Endodermal cell (in vitro differentiated cells): Measurements from ENCODE around the gene RSPRY1. TPM values are rescaled to one million over a fixed set of nuclear protein-coding genes. Genes with fewer than 3 reads are reported as not detected.

Source experiments
- DNase-seq: peaks from one replicate; pipeline ENCODE4 v3.0.0-alpha.2; 2017
- H3K27ac ChIP-seq: 2 replicates; pipeline ENCODE4 v1.5.1; 2013; ENCODE audit warnings: mild to moderate bottlenecking, low read depth, low read length, moderate library complexity
- H3K27me3 ChIP-seq: 2 replicates; pipeline ENCODE4 v1.6.1; 2013; ENCODE audit warnings: mild to moderate bottlenecking, low read length, moderate library complexity; ENCODE audit not compliant: insufficient read depth, control insufficient read depth, poor library complexity, severe bottlenecking
- H3K36me3 ChIP-seq: 2 replicates; pipeline ENCODE4 v1.7.0; 2013; ENCODE audit warnings: mild to moderate bottlenecking, low read length, moderate library complexity; ENCODE audit not compliant: control insufficient read depth, insufficient read depth
- H3K4me1 ChIP-seq: one replicate; pipeline ENCODE4 v1.7.0; 2013; ENCODE audit warnings: low read length; ENCODE audit not compliant: control insufficient read depth, insufficient read depth
- H3K4me3 ChIP-seq: 2 replicates; pipeline ENCODE4 v1.5.1; 2013; ENCODE audit warnings: mild to moderate bottlenecking, low read length, moderate library complexity
- H3K9ac ChIP-seq: 2 replicates; pipeline ENCODE4 v1.6.1; 2013; ENCODE audit warnings: mild to moderate bottlenecking, low read length, moderate library complexity; ENCODE audit not compliant: poor library complexity, severe bottlenecking; ENCODE audit errors: extremely low read depth
- H3K9me3 ChIP-seq: 2 replicates; pipeline ENCODE4 v1.6.1; 2013; ENCODE audit warnings: mild to moderate bottlenecking, low read length, moderate library complexity; ENCODE audit not compliant: control insufficient read depth
- H3K27ac Mint-ChIP-seq: 2 replicates; pipeline ENCODE4 v1.8.0; 2020; ENCODE audit warnings: mixed read lengths
- H3K27me3 Mint-ChIP-seq: 2 replicates; pipeline ENCODE4 v1.8.0; 2021; ENCODE audit warnings: mild to moderate bottlenecking, mixed read lengths; ENCODE audit not compliant: insufficient read depth
- H3K36me3 Mint-ChIP-seq: 2 replicates; pipeline ENCODE4 v1.8.0; 2020; ENCODE audit warnings: low read depth, mixed read lengths
- H3K4me1 Mint-ChIP-seq: 2 replicates; pipeline ENCODE4 v1.8.0; 2020; ENCODE audit warnings: mixed read lengths
- H3K4me3 Mint-ChIP-seq: 2 replicates; pipeline ENCODE4 v1.8.0; 2020; ENCODE audit warnings: mild to moderate bottlenecking, moderate library complexity, mixed read lengths
- H3K9me3 Mint-ChIP-seq: 2 replicates; pipeline ENCODE4 v1.8.0; 2020; ENCODE audit warnings: mild to moderate bottlenecking, mixed read lengths
- WGBS, 2 experiments: methylation state at CpG; one replicate each; pipeline versions ENCODE4 v1.1.5 to v1.1.7; 2013; ENCODE audit warnings: missing lambda C conversion rate in 2 of 2, mixed read lengths in 1 of 2; ENCODE audit not compliant: insufficient coverage in 1 of 2, insufficient read length in 1 of 2; 5-methylcytosine and 5-hydroxymethylcytosine counted together
- total RNA-seq, 2 donors: library from RNA; stranded (reverse); fragmentation: NEBNext Ultra II Directional in 1 of 2; extraction: Animal tissue kit (Norgen Biotek cat#: 25700) in 1 of 2; gene quantifications; 2 replicates in 1 of 2; 3 replicates in 1 of 2; pipeline ENCODE4 v1.2.1, GENCODE V29; 2021
- TF ChIP-seq, protein P1 (sequence below): fragments of 200-600 bp; sonication (generic); conservative IDR thresholded peaks from 2 replicates; pipeline ENCODE4 v1.5.0; 2021; ENCODE audit warnings: antibody characterized with exemption, mild to moderate bottlenecking

RSPRY1 gene
- total RNA-seq, 2 donors from 2014 or later, result 40.3 to 46.5 TPM

DNA sequence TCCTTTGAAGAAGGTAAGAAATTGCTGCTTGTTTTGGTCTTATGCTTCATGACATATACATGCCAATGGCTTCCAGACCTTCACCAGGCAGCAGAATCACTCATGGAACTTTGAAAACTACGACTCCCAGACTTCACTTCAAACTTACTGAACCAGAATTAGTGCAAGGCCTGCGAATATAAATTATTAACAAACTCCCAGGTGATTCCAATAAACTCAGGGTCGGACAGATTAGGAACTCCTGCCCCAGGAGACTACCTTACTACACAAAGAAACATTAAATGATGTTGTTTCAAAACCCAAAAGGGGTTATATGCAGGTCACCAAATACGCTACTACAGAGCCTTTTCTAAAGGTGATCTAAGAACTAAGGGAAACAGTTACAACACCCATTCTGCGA lies 20.6 kb upstream of the RSPRY1 start:
- Mint-ChIP-seq H3K27ac (no peak overlapping the region), H3K9me3 (no peaks in the 10 kb centered on the region), H3K4me1 (no peaks in the 10 kb centered on the region), H3K27me3 (no peaks in the 10 kb centered on the region), H3K4me3 (no peak overlapping the region), H3K36me3 (peaks cover 65% of the 10 kb centered on the region)
- no peaks in the 10 kb centered on the region for H3K27me3 ChIP-seq
- no peak overlapping the region for H3K9ac ChIP-seq
- peaks cover 75% of the 10 kb centered on the region for H3K36me3 ChIP-seq
- H3K4me1 ChIP-seq, result no peaks in the 10 kb centered on the region
- no peak overlapping the region for H3K27ac ChIP-seq
- no peaks in the 10 kb centered on the region for H3K9me3 ChIP-seq
- DNase-seq, result no peak
- 91 to 96% methylated on average over 3 to 5 of the region's 5 CpGs for WGBS, 2 experiments
- no peak overlapping the region for H3K4me3 ChIP-seq
- TF ChIP-seq, protein P1, sequence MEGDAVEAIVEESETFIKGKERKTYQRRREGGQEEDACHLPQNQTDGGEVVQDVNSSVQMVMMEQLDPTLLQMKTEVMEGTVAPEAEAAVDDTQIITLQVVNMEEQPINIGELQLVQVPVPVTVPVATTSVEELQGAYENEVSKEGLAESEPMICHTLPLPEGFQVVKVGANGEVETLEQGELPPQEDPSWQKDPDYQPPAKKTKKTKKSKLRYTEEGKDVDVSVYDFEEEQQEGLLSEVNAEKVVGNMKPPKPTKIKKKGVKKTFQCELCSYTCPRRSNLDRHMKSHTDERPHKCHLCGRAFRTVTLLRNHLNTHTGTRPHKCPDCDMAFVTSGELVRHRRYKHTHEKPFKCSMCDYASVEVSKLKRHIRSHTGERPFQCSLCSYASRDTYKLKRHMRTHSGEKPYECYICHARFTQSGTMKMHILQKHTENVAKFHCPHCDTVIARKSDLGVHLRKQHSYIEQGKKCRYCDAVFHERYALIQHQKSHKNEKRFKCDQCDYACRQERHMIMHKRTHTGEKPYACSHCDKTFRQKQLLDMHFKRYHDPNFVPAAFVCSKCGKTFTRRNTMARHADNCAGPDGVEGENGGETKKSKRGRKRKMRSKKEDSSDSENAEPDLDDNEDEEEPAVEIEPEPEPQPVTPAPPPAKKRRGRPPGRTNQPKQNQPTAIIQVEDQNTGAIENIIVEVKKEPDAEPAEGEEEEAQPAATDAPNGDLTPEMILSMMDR, result no peak

DNA sequence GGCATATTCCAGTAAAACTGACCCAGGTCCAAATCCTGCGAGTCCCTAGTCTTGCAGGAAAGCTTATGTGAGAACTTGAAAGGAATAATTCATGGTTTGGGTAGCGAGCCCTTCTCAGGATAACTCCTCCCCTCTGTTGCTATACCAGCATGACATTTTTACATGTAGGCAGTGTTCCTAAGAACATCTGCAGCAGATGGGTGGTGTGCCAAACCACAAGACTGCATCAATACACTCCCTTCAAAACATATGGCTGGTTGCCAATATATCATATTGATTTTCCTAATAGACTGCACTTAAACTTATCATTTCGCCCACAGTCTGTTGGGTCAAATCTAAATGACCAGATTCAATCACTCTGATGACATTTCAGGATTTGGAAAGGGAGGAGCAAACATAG lies 20.2 kb upstream of the RSPRY1 start:
- H3K4me3 ChIP-seq, result no peak overlapping the region
- H3K36me3 ChIP-seq, result peaks cover 75% of the 10 kb centered on the region
- no peak overlapping the region for H3K27ac ChIP-seq
- no peaks in the 10 kb centered on the region for H3K9me3 ChIP-seq
- no peaks in the 10 kb centered on the region for H3K27me3 Mint-ChIP-seq
- TF ChIP-seq, protein P1, result no peak
- no peak overlapping the region for H3K27ac Mint-ChIP-seq
- H3K4me1 ChIP-seq, result no peaks in the 10 kb centered on the region
- H3K27me3 ChIP-seq, result no peaks in the 10 kb centered on the region
- no peaks in the 10 kb centered on the region for H3K4me1 Mint-ChIP-seq
- no peaks in the 10 kb centered on the region for H3K9me3 Mint-ChIP-seq
- peaks cover 66% of the 10 kb centered on the region for H3K36me3 Mint-ChIP-seq
- no peak overlapping the region for H3K4me3 Mint-ChIP-seq
- WGBS, 2 experiments, result 72 to 95% methylated on average over 2 to 3 of the region's 3 CpGs
- DNase-seq, result no peak
- H3K9ac ChIP-seq, result no peak overlapping the region

DNA sequence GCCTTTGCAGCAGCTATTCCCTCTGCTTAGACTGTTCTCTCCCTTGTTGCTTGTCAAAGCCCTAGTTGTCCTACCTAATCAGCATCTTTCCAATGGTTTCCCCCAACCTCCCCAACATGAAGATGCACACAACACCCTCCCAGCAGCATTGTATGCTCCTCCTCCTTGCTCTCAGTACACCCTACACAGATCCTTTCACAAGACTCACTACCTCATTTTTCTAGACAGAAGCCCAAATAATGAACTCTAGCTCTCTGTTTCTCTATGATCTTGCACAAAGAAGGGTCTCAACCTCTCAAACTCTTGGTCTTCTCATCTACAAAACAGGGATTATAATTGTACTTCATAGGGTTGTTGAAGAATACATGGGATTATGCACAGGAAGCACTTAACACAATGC lies 19.7 kb upstream of the RSPRY1 start:
- Histone ChIP-seq H3K9ac (no peak overlapping the region), H3K4me3 (no peak overlapping the region), H3K27ac (no peak overlapping the region), H3K36me3 (peaks cover 76% of the 10 kb centered on the region), H3K4me1 (no peaks in the 10 kb centered on the region), H3K27me3 (no peaks in the 10 kb centered on the region), H3K9me3 (no peaks in the 10 kb centered on the region)
- H3K4me3 Mint-ChIP-seq, result no peak overlapping the region
- H3K36me3 Mint-ChIP-seq, result peaks cover 68% of the 10 kb centered on the region
- no peak for DNase-seq
- no peak overlapping the region for H3K27ac Mint-ChIP-seq
- no peaks in the 10 kb centered on the region for H3K4me1 Mint-ChIP-seq
- TF ChIP-seq, protein P1, result no peak
- no peaks in the 10 kb centered on the region for H3K27me3 Mint-ChIP-seq
- no peaks in the 10 kb centered on the region for H3K9me3 Mint-ChIP-seq
